ENCODE results near the gene SLC38A7.
"Not testable (repeated sequence)": the region's sequence is repeated elsewhere in the genome, so short reads cannot be mapped to it uniquely, and the experiment has no call there.

Gene SLC38A7

DNA sequence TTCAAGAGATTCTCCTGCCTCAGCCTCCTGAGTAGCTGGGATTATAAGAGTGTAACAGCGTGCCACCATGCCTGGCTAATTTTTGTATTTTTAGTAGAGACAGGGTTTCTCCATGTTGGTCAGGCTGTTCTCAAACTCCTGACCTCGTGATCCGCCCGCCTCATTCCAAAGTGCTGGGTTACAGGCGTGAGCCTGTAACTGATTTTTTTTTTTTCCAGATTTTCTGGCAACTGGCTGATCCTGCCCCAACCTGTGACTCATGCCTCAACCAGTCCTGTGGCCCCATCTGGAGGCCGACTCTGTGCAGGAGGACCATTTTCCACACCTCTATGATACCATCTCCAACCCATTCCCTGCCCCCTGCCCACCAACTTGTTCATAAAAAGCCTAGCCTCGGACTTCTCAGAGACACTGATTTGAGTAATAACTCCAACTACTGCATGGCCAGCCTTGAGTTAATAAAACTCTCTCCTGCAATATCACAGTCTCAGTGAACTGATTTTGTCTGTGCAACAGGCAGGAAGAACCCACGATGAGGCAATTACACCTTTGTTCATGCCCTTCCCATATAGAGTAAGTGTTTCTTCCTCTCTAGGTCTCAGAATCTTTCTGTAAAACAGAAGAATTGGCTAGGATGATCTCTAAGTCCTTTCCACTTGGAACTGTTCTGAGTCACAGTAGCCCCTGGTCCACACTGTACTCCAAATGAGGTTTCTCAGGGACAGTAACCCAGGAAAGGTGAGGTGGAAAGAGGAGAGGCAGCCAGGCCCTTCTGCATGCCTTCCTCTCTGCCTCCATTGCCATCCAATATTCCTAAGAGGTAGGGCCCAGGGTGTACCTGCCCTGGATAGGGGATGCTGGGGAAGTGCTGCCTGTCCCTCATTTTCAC lies 46.2 kb downstream of the SLC38A7 start:
- no peak overlapping the region for H2AK5ac ChIP-seq (ENCODE audit: low read length)
- H3K4ac ChIP-seq (ENCODE audit: low read depth, low read length) = no peak overlapping the region
- H3K18ac ChIP-seq (ENCODE audit: low read length) = no peak overlapping the region
- H4K8ac ChIP-seq (ENCODE audit: low read depth, low read length) = no peak overlapping the region
- no peak overlapping the region for H3K4me2 ChIP-seq (ENCODE audit: low read length)
- no peaks in the 10 kb centered on the region for H3K4me1 ChIP-seq (ENCODE audit: control insufficient read depth, low read depth, low read length)
- H2BK15ac ChIP-seq (replicated peaks; ENCODE audit: low read depth) = no peak overlapping the region
- no peak overlapping the region for H3K56ac ChIP-seq (ENCODE audit: low read length)
- peak; percentile 84 for DNase-seq
- no peaks in the 10 kb centered on the region for H3K27me3 ChIP-seq (ENCODE audit: insufficient read depth, low read length, poor library complexity)
- H3K27ac ChIP-seq (ENCODE audit: low read depth, low read length) = no peak overlapping the region
- H3K36me3 ChIP-seq (ENCODE audit: control insufficient read depth, insufficient read depth, low read length) = no peaks in the 10 kb centered on the region
- H2BK5ac ChIP-seq (ENCODE audit: low read length) = no peak overlapping the region
- H2BK120ac ChIP-seq (ENCODE audit: low read depth, low read length) = no peak overlapping the region
- WGBS (ENCODE audit: extremely low coverage, insufficient coverage, low lambda C conversion rate) = no CpG with 5 or more reads among the region's 8 CpGs
- no peaks in the 10 kb centered on the region for H3K79me1 ChIP-seq (ENCODE audit: low read length)
- no peak overlapping the region for H3K23ac ChIP-seq (ENCODE audit: low read length)
- H3K4me3 ChIP-seq (ENCODE audit: low read length) = no peak overlapping the region
- no peak overlapping the region for H4K5ac ChIP-seq (ENCODE audit: low read length)
- no peaks in the 10 kb centered on the region for H3K79me2 ChIP-seq (ENCODE audit: control insufficient read depth, insufficient read depth, low read length)
- H3K9ac ChIP-seq (ENCODE audit: low read length) = no peak overlapping the region

DNA sequence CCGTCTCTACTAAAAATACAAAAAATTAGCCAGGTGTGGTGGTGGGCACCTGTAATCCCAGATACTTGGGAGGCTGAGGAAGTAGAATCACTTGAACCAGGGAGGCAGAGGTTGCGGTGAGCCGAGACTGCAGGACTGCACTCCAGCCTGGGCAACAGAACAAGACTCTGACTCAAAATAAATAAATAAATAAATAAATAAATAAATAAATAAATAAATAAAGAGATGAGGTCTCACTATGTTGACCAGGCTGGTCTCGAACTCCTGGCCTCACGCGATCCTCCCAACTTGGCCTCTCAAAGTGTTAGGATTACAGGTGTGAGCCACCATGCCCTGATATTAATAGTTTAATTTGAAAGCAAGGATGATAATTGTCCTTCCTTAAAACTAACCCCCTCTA lies 47.5 kb downstream of the SLC38A7 start:
- H2BK5ac ChIP-seq (ENCODE audit: low read length); H3K4me2 ChIP-seq (ENCODE audit: low read length); H3K79me2 ChIP-seq (ENCODE audit: control insufficient read depth, insufficient read depth, low read length); H3K27me3 ChIP-seq (ENCODE audit: insufficient read depth, low read length, poor library complexity); H3K4me1 ChIP-seq (ENCODE audit: control insufficient read depth, low read depth, low read length); H3K9ac ChIP-seq (ENCODE audit: low read length); H4K8ac ChIP-seq (ENCODE audit: low read depth, low read length); H3K4ac ChIP-seq (ENCODE audit: low read depth, low read length); H2BK120ac ChIP-seq (ENCODE audit: low read depth, low read length); H3K4me3 ChIP-seq (ENCODE audit: low read length); DNase-seq; H3K56ac ChIP-seq (ENCODE audit: low read length); H4K5ac ChIP-seq (ENCODE audit: low read length); H2BK15ac ChIP-seq (replicated peaks; ENCODE audit: low read depth); H3K18ac ChIP-seq (ENCODE audit: low read length); H2AK5ac ChIP-seq (ENCODE audit: low read length); H3K23ac ChIP-seq (ENCODE audit: low read length); H3K79me1 ChIP-seq (ENCODE audit: low read length); H3K27ac ChIP-seq (ENCODE audit: low read depth, low read length); H3K36me3 ChIP-seq (ENCODE audit: control insufficient read depth, insufficient read depth, low read length): not testable (repeated sequence)
- WGBS (ENCODE audit: extremely low coverage, insufficient coverage, low lambda C conversion rate) = no CpG with 5 or more reads among the region's 6 CpGs

DNA sequence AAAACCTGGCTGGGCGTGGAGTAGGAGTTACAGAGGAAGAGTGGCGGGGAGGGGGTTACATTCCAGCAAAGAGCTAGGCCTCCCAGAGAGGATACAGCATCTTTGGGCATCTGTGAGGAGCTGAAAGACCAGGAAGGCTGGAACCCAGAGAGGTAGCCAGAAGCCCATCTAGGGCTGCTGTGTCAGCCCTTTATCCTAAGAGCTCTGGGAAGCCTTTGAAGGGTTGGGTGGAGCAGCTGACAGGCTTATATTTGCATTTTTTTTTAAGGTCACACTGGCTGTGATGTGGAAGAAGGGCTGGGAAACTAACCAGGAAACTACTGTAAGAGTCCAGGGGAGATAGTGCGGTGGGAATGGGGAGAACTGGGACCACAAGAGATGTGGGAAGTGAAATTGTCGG lies 48.1 kb downstream of the SLC38A7 start:
- H3K79me2 ChIP-seq (ENCODE audit: control insufficient read depth, insufficient read depth, low read length) = no peaks in the 10 kb centered on the region
- H3K4me2 ChIP-seq (ENCODE audit: low read length) = no peak overlapping the region
- no peak overlapping the region for H3K4ac ChIP-seq (ENCODE audit: low read depth, low read length)
- H3K9ac ChIP-seq (ENCODE audit: low read length) = no peak overlapping the region
- no peak overlapping the region for H2BK120ac ChIP-seq (ENCODE audit: low read depth, low read length)
- no peak overlapping the region for H3K27ac ChIP-seq (ENCODE audit: low read depth, low read length)
- no peak overlapping the region for H2AK5ac ChIP-seq (ENCODE audit: low read length)
- no peaks in the 10 kb centered on the region for H3K79me1 ChIP-seq (ENCODE audit: low read length)
- no peak overlapping the region for H3K4me3 ChIP-seq (ENCODE audit: low read length)
- no peak for DNase-seq
- no peak overlapping the region for H3K56ac ChIP-seq (ENCODE audit: low read length)
- H4K8ac ChIP-seq (ENCODE audit: low read depth, low read length) = no peak overlapping the region
- H3K4me1 ChIP-seq (ENCODE audit: control insufficient read depth, low read depth, low read length) = no peaks in the 10 kb centered on the region
- H4K5ac ChIP-seq (ENCODE audit: low read length) = no peak overlapping the region
- H3K23ac ChIP-seq (ENCODE audit: low read length) = no peak overlapping the region
- no peaks in the 10 kb centered on the region for H3K27me3 ChIP-seq (ENCODE audit: insufficient read depth, low read length, poor library complexity)
- WGBS (ENCODE audit: extremely low coverage, insufficient coverage, low lambda C conversion rate) = 100% methylated on average over 1 of the region's 4 CpGs
- no peak overlapping the region for H3K18ac ChIP-seq (ENCODE audit: low read length)
- no peaks in the 10 kb centered on the region for H3K36me3 ChIP-seq (ENCODE audit: control insufficient read depth, insufficient read depth, low read length)
- H2BK15ac ChIP-seq (replicated peaks; ENCODE audit: low read depth) = no peak overlapping the region
- H2BK5ac ChIP-seq (ENCODE audit: low read length) = no peak overlapping the region

DNA sequence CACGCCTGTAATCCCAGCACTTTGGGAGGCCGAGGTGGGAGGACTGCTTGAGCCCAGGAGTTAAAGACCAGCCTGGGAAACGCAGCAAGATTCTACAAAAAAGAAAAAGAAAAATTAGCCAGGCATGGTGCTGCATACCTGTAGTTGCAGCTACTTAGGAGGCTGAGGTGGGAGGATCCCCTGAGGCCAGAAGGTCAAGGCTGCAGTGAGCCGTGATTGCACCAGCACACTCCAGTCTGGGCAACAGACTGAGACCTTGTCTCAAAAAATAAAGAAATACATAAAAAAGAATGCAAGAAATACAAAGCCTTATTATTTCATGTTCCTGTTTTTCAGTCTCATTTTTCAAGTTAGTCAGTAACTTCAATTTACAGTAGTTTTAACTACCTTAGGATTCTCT lies 49.1 kb downstream of the SLC38A7 start:
- no CpG with 5 or more reads among the region's 4 CpGs for WGBS (ENCODE audit: extremely low coverage, insufficient coverage, low lambda C conversion rate)
- Histone ChIP-seq H3K4me2 (ENCODE audit: low read length) (no peak overlapping the region), H3K4me1 (ENCODE audit: control insufficient read depth, low read depth, low read length) (no peaks in the 10 kb centered on the region), H3K9ac (ENCODE audit: low read length) (no peak overlapping the region), H3K27ac (ENCODE audit: low read depth, low read length) (no peak overlapping the region), H3K79me2 (ENCODE audit: control insufficient read depth, insufficient read depth, low read length) (no peaks in the 10 kb centered on the region), H3K4me3 (ENCODE audit: low read length) (no peak overlapping the region), H2BK5ac (ENCODE audit: low read length) (no peak overlapping the region), H3K36me3 (ENCODE audit: control insufficient read depth, insufficient read depth, low read length) (no peaks in the 10 kb centered on the region), H3K18ac (ENCODE audit: low read length) (no peak overlapping the region), H4K8ac (ENCODE audit: low read depth, low read length) (no peak overlapping the region), H3K23ac (ENCODE audit: low read length) (no peak overlapping the region), H3K56ac (ENCODE audit: low read length) (no peak overlapping the region), H3K79me1 (ENCODE audit: low read length) (no peaks in the 10 kb centered on the region), H2BK15ac (replicated peaks; ENCODE audit: low read depth) (no peak overlapping the region), H4K5ac (ENCODE audit: low read length) (no peak overlapping the region), H3K27me3 (ENCODE audit: insufficient read depth, low read length, poor library complexity) (no peaks in the 10 kb centered on the region), H3K4ac (ENCODE audit: low read depth, low read length) (no peak overlapping the region), H2BK120ac (ENCODE audit: low read depth, low read length) (no peak overlapping the region), H2AK5ac (ENCODE audit: low read length) (no peak overlapping the region)
- no peak for DNase-seq

DNA sequence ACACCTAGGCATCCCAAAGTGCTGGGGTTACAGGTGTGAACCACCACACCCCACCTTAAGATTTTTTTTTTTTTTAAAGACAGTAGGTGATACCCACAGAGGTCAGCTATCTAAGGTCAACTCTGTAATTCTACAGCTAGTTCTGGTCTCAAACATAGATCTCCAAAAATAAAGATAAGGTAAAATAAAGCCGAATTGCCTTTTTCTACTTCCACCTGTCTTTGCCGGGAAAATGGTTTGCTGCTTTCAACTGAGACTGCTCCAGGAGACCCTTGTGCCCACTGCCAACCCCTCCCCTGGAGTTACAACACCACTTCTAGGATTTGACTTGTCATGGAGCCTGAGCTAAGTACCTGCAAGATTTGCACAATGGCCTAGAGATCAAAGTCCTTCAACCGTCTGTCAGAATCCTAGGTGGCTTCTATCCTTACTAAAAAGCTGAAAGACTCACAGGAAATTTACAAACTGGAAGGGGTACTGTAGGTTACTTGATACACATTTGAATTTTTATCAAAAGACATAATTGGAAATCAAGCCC lies 50.2 kb downstream of the SLC38A7 start:
- Histone ChIP-seq H3K4me2 (ENCODE audit: low read length) (no peak overlapping the region), H2AK5ac (ENCODE audit: low read length) (no peak overlapping the region), H2BK5ac (ENCODE audit: low read length) (no peak overlapping the region), H4K5ac (ENCODE audit: low read length) (no peak overlapping the region), H3K4me3 (ENCODE audit: low read length) (no peak overlapping the region), H2BK15ac (replicated peaks; ENCODE audit: low read depth) (no peak overlapping the region), H2BK120ac (ENCODE audit: low read depth, low read length) (no peak overlapping the region), H3K27ac (ENCODE audit: low read depth, low read length) (no peak overlapping the region), H3K79me1 (ENCODE audit: low read length) (no peaks in the 10 kb centered on the region), H3K4me1 (ENCODE audit: control insufficient read depth, low read depth, low read length) (no peaks in the 10 kb centered on the region), H3K56ac (ENCODE audit: low read length) (no peak overlapping the region), H3K27me3 (ENCODE audit: insufficient read depth, low read length, poor library complexity) (no peaks in the 10 kb centered on the region), H3K4ac (ENCODE audit: low read depth, low read length) (no peak overlapping the region), H3K79me2 (ENCODE audit: control insufficient read depth, insufficient read depth, low read length) (peaks cover 3% of the 10 kb centered on the region), H3K36me3 (ENCODE audit: control insufficient read depth, insufficient read depth, low read length) (no peaks in the 10 kb centered on the region), H3K9ac (ENCODE audit: low read length) (no peak overlapping the region), H3K18ac (ENCODE audit: low read length) (no peak overlapping the region), H4K8ac (ENCODE audit: low read depth, low read length) (no peak overlapping the region), H3K23ac (ENCODE audit: low read length) (no peak overlapping the region)
- WGBS (ENCODE audit: extremely low coverage, insufficient coverage, low lambda C conversion rate) = no CpG with 5 or more reads among the region's 3 CpGs
- no peak for DNase-seq
